Vagina (tissue), 2 donors: ENCODE data around the gene ENTPD6. TPM values are rescaled to one million over a fixed set of nuclear protein-coding genes. Genes with fewer than 3 reads are reported as not detected.
"Not testable (repeated sequence)": the region's sequence is repeated elsewhere in the genome, so short reads cannot be mapped to it uniquely, and the experiment has no call there.

Experiments
- DNase-seq, 2 donors: peaks; one replicate each; pipeline ENCODE4 v3.0.0-alpha.2; 2017; ENCODE audit errors: extremely low spot score in 2 of 2
- H3K27ac ChIP-seq: fragments of 200-600 bp; sonication (generic); one replicate; pipeline ENCODE4 v1.5.1; 2019
- H3K27me3 ChIP-seq: fragments of 200-600 bp; sonication (generic); one replicate; pipeline ENCODE4 v1.5.1; 2019
- H3K36me3 ChIP-seq, 2 donors: fragments of 200-600 bp; sonication (generic); one replicate each; pipeline ENCODE4 v1.5.1; 2017 to 2019
- H3K4me1 ChIP-seq: fragments of 200-600 bp; sonication (generic); one replicate; pipeline ENCODE4 v1.5.1; 2019
- H3K4me3 ChIP-seq, 2 donors: fragments of 200-600 bp; sonication (generic); 1 replicate in 1 of 2; 2 replicates in 1 of 2; pipeline ENCODE4 v1.5.1; 2016 to 2019
- H3K9me3 ChIP-seq: fragments of 200-600 bp; sonication (generic); one replicate; pipeline ENCODE4 v1.5.1; 2019
- POLR2A ChIP-seq, 2 donors: fragments of 450-650 bp; IDR thresholded peaks; one replicate each; pipeline ENCODE4 v1.6.1; 2017; ENCODE audit warnings: antibody characterized with exemption in 2 of 2, mild to moderate bottlenecking in 2 of 2, moderate library complexity in 2 of 2
- POLR2AphosphoS5 ChIP-seq, 2 donors: sonication (generic); formaldehyde crosslinking; IDR thresholded peaks; one replicate each; pipeline ENCODE4 v1.9.0; 2017; ENCODE audit warnings: antibody characterized with exemption in 2 of 2, mild to moderate bottlenecking in 2 of 2, low read depth in 1 of 2; ENCODE audit not compliant: insufficient read depth in 1 of 2
- intact Hi-C: fragments of 100-400 bp; cut with DNase I; formaldehyde crosslinking; loops from one replicate; pipeline ENCODE4 v1.15.1; 2023
- total RNA-seq: library from RNA; depleted of rRNA; stranded (reverse); fragments of >200 nt; gene quantifications from one replicate; pipeline ENCODE4 v1.2.3, GENCODE V29; 2016
- TF ChIP-seq, protein P1 (sequence below), 3 experiments: fragments of 450-650 bp in 2 of 3; fragments of 200-600 bp in 1 of 3; sonication (generic) in 1 of 3; IDR thresholded peaks; one replicate each; pipeline ENCODE4 v1.5.1; 2017 to 2019; ENCODE audit warnings: antibody characterized with exemption in 3 of 3, mild to moderate bottlenecking in 2 of 3, moderate library complexity in 2 of 3

The ENTPD6 gene
- total RNA-seq, 1 donor from 2014 or later: 51.3 TPM

DNA sequence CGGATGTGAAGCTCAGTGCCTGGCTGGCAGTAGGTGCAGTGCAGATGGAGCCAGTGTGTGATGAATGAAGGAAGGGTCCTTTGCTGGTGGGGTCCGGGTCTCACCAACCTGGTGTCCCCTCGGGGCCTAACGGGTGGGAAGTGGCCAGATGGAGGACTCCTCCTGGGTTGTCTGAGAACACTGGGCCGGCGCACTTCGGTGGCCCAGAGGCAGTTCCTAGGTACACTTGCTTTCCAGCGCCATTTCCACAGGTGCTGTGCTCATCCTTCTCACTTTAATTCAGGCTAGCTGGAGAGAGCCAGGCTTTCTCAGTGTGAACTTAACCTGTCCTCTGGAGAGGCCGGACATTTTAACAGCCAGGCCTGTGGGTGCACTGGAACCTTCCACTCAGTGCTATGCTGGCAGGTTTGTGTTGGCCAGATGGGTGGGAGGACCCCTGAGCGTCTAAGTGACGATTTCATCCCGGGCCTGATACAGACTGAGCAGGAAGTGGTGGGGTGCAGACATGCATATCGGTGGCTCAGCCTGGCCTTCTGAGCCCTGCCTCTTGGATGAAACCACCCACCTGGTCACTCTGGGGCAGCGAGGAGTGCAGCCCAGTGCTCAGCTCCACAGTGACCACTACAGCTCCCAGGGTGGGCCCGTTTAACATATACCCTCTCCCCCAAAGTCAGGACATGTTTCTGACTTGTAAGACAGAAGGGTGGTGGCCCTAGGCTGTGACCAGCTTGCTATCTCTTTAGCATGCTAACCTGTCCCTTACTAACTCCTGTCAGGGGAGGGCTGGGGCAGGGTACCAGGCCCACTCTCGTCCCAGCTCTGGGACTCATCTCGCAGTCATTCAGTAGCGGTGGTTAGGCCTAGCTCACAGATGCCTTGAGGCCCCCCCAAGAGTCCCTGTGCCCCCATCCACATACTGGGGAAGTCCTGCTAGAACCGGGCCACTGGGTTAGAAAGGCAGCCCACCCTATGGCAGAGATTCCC, 44.2 kb downstream of the ENTPD6 start:
- Histone ChIP-seq H3K27me3 (no peaks in the 10 kb centered on the region), H3K27ac (no peak overlapping the region), H3K4me3 (no peak overlapping the region), H3K9me3 (no peaks in the 10 kb centered on the region), H3K36me3 (no peaks in the 10 kb centered on the region), H3K4me1 (peaks cover 29% of the 10 kb centered on the region)
- TF ChIP-seq, protein P1, sequence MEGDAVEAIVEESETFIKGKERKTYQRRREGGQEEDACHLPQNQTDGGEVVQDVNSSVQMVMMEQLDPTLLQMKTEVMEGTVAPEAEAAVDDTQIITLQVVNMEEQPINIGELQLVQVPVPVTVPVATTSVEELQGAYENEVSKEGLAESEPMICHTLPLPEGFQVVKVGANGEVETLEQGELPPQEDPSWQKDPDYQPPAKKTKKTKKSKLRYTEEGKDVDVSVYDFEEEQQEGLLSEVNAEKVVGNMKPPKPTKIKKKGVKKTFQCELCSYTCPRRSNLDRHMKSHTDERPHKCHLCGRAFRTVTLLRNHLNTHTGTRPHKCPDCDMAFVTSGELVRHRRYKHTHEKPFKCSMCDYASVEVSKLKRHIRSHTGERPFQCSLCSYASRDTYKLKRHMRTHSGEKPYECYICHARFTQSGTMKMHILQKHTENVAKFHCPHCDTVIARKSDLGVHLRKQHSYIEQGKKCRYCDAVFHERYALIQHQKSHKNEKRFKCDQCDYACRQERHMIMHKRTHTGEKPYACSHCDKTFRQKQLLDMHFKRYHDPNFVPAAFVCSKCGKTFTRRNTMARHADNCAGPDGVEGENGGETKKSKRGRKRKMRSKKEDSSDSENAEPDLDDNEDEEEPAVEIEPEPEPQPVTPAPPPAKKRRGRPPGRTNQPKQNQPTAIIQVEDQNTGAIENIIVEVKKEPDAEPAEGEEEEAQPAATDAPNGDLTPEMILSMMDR (IDR thresholded peaks at IDR 0.05): no peak
- TF ChIP-seq POLR2A (IDR thresholded peaks at IDR 0.05): no peak
- no peak for TF ChIP-seq POLR2AphosphoS5 (IDR thresholded peaks at IDR 0.05; ENCODE audit: insufficient read depth in 1 of 2, low read depth in 1 of 2)
- intact Hi-C loops: loop anchor here (10.0 kb wide), 1 partner anchor 45 kb away; the partner anchor contains the start of gene ENTPD6
- DNase-seq: no peak

DNA sequence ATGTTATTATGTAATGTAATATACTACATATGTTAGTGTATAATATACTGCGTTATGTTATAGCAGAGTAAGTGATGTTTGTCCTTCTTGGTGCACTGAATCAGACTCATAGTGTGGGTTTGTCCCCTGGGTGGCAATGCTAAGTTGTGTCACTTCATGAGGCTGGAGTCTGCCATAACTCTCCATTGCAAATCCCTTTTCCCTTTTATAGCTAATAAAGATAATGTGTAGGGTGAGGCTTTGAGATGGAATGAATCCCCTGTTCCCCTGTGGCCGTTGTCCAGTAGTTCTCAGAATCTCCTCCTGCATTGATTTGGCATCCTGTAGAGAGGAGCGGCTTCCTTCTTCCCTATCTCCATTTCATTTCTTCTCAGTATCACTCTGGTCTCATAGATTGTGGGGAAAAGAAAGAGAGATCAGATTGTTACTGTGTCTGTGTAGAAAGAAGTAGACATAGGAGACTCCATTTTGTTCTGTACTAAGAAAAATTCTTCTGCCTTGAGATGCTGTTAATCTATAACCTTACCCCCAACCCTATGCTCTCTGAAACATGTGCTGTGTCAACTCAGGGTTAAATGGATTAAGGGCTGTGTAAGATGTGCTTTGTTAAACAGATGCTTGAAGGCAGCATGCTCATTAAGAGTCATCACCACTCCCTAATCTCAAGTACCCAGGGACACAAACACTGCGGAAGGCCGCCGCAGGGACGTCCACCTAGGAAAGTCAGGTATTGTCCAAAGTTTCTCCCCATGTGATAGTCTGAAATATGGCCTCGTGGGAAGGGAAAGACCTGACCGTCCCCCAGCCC, 45.5 kb downstream of the ENTPD6 start:
- not testable (repeated sequence) for H3K27me3 ChIP-seq, DNase-seq, H3K4me3 ChIP-seq, H3K36me3 ChIP-seq, H3K27ac ChIP-seq, H3K9me3 ChIP-seq
- intact Hi-C loops: loop anchor here (10.0 kb wide), 1 partner anchor 46 kb away; the partner anchor contains the start of gene ENTPD6
- peaks cover 29% of the 10 kb centered on the region for H3K4me1 ChIP-seq

DNA sequence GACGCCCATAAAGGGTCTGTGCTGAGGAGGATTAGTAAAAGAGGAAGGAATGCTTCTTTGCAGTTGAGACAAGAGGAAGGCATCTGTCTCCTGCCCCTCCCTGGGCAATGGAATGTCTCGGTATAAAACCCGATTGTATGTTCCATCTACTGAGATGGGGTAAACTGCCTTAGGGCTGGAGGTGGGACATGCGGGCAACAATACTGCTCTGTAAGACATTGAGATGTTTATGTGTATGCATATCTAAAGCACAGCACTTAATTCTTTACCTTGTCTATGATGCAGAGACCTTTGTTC, 46.1 kb downstream of the ENTPD6 start:
- not testable (repeated sequence) for DNase-seq, H3K9me3 ChIP-seq
- intact Hi-C loops: loop anchor here (10.0 kb wide), 1 partner anchor 47 kb away; the partner anchor contains the start of gene ENTPD6

DNA sequence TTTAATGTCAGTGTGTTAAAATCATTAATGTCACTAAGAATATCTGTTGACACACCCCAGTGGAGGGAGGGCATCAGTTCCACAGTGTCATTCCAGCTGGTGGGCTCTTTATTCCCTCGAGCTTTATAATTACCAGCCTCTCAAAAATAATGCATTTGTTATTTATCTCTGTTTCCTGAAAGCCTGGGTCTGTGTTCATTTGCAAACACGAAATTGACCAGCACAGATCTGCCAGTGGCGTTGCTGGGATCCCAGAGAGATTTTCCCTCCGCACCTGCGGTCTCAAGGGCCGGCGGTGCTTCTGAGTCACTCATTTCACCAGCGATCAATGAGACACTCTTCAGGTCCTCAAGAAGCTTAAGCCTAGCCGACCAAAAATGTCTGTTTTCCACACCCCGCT, 46.7 kb downstream of the ENTPD6 start:
- TF ChIP-seq, protein P1 (IDR thresholded peaks at IDR 0.05): no peak
- TF ChIP-seq POLR2AphosphoS5 (IDR thresholded peaks at IDR 0.05; ENCODE audit: insufficient read depth in 1 of 2, low read depth in 1 of 2) (no peak), POLR2A (IDR thresholded peaks at IDR 0.05) (no peak)
- no peak for DNase-seq
- H3K4me1 ChIP-seq: peaks cover 26% of the 10 kb centered on the region
- H3K36me3 ChIP-seq: no peaks in the 10 kb centered on the region
- H3K27me3 ChIP-seq: no peaks in the 10 kb centered on the region
- H3K4me3 ChIP-seq: no peak overlapping the region
- intact Hi-C loops: loop anchor here (10.0 kb wide), 1 partner anchor 47 kb away; the partner anchor contains the start of gene ENTPD6
- no peak overlapping the region for H3K27ac ChIP-seq
- H3K9me3 ChIP-seq: no peaks in the 10 kb centered on the region

More for the DNA sequence above, 46.1 kb downstream of the ENTPD6 start:
- peaks cover 26% of the 10 kb centered on the region for H3K4me1 ChIP-seq
- not testable (repeated sequence) for H3K27ac ChIP-seq, H3K36me3 ChIP-seq, H3K27me3 ChIP-seq, H3K4me3 ChIP-seq

- Histone ChIP-seq H3K9me3 (no peaks in the 10 kb centered on the region), H3K4me3 (no peak overlapping the region), H3K36me3 (no peaks in the 10 kb centered on the region), H3K27me3 (no peaks in the 10 kb centered on the region), H3K4me1 (peaks cover 18% of the 10 kb centered on the region), H3K27ac (no peak overlapping the region)
- TF ChIP-seq, protein P1 (IDR thresholded peaks at IDR 0.05): no peak
- TF ChIP-seq POLR2A (IDR thresholded peaks at IDR 0.05): no peak
- TF ChIP-seq POLR2AphosphoS5 (IDR thresholded peaks at IDR 0.05; ENCODE audit: insufficient read depth in 1 of 2, low read depth in 1 of 2): no peak
- DNase-seq: no peak
- intact Hi-C loops: loop anchor here (10.0 kb wide), 1 partner anchor 49 kb away; the partner anchor contains the start of gene ENTPD6
Measured at GRCh38 chr20:25243416-25243979, 48.0 kb downstream of the ENTPD6 start.
